RPMI7951 (cell line): ENCODE results near the gene MINPP1. TPM values are rescaled to one million over a fixed set of nuclear protein-coding genes. Genes with fewer than 3 reads are reported as not detected.
"Not testable (repeated sequence)": the region's sequence is repeated elsewhere in the genome, so short reads cannot be mapped to it uniquely, and the experiment has no call there.

Source experiments
- DNase-seq: peaks from one replicate; pipeline ENCODE4 v3.0.0-alpha.2; 2012; ENCODE audit warnings: low read depth
- total RNA-seq: library from RNA; depleted of rRNA; stranded (reverse); fragments of >200 nt; shearing (Covaris generic); gene quantifications from 2 replicates; pipeline ENCODE4 v1.2.3, GENCODE V29; 2014; rRNA removed

Gene MINPP1
- total RNA-seq, 1 experiment from 2014 or later, result 38.4 TPM

DNA sequence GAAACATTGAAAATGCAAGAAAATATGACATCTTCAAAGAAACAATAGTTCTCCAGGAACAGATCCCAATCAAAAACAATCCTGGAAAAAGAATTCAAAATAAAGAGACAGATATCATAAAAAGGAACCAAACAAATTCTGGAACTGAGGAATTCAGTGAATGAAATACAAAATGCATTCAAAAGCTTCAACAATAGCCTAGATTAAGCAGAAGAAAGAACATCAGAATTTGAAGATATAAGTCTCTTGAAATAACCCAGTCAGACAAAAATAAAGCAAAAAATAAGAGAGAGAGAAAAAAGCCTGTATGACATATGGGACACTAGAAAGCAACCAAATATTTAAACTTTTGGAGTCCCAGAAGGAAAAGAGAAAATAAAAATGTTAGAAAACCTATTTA lies 60.3 kb downstream of the MINPP1 start:
- DNase-seq, result no peak

GRCh38 chr10:87575851-87576250 lies 71.2 kb downstream of the MINPP1 start:
- DNase-seq, result no peak

DNA sequence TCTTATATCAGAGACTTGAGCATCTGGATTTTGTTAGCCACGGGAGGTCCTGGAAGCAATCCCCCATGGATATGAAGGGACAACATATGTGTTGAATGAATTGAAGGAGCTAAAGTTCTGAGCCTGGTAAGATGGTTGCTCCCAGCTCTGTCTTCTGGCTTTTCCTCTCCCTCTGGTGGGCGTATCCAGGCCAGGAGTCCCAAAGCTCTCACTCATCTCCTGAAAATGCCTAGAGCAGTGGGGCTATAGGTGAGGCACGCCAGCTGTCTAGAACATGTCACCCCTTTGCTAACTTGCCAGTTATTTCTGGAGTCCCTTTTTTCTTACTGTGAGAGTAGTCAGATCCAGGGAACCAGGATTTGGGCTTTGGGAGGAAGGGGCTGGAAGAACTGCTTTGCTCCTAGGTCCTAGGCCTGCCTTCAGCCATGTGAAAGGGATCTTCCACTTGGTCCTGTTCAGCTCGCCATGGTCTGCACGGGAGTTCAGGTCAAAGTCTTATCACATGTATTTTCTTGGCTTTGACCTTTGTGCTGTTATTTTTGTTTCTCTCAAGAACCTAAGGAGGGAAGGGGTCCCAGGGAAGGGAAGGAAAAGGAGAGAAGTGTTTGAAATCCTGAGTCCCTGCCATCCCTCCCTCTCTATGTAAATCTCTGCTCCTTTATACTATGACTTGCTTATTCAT lies 73.6 kb downstream of the MINPP1 start:
- peak; percentile 7 for DNase-seq

DNA sequence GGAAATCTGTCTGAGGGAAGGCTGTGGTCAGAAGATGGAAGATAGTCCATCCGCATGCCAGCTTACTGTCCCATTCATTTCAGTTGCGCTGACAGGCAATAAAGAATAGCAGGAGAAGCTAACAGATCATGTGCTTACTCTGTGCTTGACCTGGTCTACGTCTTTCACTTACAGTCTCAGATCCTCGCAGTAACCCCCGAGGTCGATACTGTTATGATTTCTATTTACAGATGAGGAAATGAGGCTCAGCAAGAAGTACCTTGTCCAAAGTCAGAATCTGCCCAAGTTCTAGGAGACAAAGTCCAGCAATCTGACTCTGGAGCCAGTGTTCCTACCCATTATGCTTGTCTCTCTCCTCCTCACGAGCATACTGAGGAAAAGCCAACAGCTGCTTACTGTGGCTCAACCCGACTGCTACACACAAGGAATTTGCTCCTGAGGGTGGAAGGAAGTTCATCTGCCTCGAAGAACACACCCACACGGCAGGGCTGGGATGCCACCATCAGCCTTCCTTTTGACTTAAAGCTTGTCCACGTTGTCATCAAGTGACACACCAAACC lies 74.2 kb downstream of the MINPP1 start:
- peak; percentile 57 for DNase-seq

DNA sequence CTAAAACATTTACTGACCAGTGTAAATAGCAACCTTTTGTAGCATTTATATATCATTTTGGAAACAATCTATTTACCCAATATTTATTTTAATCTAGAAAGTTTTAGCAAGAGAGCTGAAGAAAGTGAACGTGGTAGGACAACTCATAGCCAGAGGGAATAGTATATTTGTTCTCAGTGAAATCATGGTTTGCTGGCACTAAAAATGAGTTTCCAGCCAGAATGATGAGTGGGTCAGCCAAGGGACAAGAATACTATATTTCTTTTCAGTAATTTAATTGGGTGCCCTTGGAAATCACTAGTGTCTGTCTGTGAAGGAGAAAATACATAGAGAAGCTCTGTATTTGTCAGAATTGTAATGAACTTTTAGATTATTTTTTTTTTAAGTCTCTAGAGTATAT lies 74.9 kb downstream of the MINPP1 start:
- DNase-seq, result peak; percentile 18

DNA sequence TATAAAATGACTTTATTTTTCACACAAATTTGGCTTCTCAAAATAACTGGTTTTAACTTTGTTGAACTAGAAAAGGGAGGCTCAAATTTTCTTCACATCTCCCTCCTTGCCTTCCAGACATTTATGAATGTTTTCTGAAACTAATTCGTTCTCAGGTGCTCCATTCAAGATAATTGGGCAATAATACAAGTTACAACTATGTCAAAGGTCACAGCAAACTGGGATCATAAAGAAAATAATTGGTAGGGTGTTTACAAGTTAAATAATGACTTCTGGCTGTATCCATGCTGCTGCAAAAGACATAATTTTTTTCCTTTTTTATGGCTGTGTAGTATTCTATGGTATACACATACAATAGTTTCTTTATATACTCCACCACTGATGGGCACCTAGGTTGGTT lies 75.3 kb downstream of the MINPP1 start:
- no peak for DNase-seq

DNA sequence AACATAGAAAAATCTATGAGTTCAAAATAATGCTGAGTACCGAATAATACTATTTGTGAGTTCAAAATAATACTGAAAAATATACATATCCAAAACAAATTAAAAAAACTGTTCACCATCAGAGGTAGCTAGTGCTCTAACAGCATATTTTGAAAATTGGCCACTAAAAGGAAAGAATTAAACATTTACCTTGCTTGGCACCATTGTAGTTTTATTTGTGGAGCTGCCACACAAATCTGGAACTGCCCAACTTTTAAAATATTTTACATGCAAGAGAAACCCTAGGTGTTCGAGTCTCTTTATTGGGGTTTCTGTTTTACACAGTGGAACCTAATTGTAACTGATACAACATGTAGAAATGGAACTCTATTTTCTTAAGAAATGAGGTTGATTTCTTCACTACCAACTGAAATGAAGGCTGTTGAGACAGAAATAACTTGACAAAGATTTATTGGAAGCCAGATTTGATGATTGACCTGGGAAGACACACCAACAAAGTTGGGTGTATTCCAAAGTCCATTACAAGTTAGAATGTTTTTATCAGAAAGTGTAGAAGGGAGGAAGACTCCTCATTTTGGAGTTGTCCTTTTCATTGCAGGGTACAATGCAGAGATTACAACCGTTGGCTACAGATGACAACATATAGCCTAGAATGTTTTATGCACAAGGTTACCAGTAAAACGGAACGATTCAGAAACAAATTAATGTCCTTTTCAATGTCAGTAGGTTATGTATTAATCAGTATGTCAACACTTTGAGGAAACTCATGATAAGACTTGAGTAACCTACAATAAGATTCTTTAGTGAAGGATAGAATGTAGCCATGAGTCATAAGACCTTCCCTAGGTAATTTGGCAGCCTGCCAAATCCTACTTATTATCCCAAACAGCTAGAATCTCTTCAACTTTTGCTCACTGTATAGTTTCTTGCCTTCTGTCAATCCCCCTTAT lies 81.1 kb downstream of the MINPP1 start:
- DNase-seq, result peak; percentile 54

GRCh38 chr10:87589645-87590051 lies 85.0 kb downstream of the MINPP1 start:
- DNase-seq, result peak; percentile 16

GRCh38 chr10:87590705-87591588 lies 86.3 kb downstream of the MINPP1 start:
- no peak for DNase-seq

DNA sequence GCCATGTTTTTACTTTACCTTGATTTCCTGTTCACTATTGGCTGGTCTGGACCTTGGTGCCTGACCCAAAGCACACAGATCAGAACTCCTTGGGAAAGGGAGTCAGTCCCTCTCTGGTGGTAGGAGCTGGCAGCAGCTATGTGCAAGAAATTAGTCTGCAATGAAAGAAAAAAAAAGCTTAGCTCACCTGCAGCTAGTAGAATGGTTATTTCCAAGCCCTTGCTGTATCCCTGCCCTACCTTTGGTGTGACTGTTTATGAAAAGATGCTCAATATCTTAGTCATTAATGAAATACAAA lies 86.8 kb downstream of the MINPP1 start:
- DNase-seq, result no peak

DNA sequence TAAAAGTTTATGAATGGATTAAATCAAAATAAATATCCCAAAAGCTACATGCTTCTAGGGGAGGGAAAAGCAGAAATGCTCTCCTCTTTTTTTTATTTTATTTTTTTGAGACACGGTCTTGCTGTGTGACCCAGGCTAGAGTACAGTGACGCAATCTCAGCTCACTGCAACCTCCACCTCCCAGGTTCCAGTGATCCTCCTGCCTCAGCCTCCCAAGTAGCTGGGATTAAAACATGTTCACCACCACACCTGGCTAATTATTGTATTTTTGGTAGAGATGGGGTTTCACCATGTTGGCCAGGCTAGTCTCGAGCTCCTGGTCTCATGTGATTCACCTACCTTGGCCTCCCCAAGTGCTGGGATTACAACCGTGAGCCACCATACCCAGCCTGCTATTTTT lies 88.2 kb downstream of the MINPP1 start:
- not testable (repeated sequence) for DNase-seq

GRCh38 chr10:87593702-87594101 lies 89.0 kb downstream of the MINPP1 start:
- no peak for DNase-seq

GRCh38 chr10:87594181-87594580 lies 89.5 kb downstream of the MINPP1 start:
- DNase-seq, result no peak

DNA sequence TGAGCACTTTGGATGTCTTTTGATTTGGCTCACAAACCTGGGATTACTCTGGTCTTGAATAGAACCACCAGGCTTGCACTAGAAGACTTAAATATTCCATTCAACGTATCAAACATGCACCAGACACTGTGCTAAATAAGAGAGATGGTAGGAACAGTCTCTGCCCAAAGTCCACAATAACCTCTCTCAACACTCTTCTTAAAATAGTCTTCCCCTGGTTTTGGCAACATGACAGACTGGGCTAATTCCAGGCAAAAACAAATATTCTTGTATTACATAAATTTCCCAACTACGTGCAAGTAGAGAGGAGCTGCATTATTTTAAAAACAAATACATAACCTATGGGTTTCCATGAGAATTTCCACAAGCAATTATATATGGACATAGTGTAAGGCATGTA lies 90.2 kb downstream of the MINPP1 start:
- DNase-seq, result no peak

- DNase-seq, result no peak
These were observed 91.7 kb downstream of the MINPP1 start for GRCh38 chr10:87596351-87596750.

DNA sequence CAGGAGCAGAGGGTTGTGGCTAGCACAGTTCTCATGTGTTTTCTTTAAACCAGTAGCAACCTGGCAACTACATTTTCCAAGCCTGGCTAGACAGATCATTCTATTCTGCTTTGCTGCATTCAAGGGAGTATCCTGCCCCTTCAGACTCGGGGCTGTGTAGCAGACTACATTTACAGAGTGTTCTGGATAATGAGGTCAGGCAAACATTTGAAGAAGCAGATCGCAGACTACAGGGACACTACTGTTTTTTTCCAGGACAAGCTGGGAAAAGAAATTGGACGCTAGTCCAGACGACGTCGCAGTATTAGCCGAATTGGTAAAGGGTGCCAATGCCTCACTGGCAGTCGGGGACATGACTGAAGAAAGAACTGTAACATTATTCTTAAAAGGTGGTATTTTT lies 94.0 kb downstream of the MINPP1 start:
- no peak for DNase-seq

- DNase-seq, result no peak
These were observed 95.9 kb downstream of the MINPP1 start for GRCh38 chr10:87600581-87600980.

Other genes starting within 250 kb of the MINPP1 start
- 0.36 and 0.59 TPM in 2 replicates for gene NUTM2D, start 147.1 kb upstream of the MINPP1 start, total RNA-seq
- gene PAPSS2, start 155.0 kb downstream of the MINPP1 start, total RNA-seq, result 119 and 147 TPM in 2 replicates